ENCODE results near the gene TRAP1.

- TF ChIP-seq EZH2phosphoT487 (IDR thresholded peaks at IDR 0.05; ENCODE audit: unreplicated experiment) (no peak), EZH2 (IDR thresholded peaks at IDR 0.05; ENCODE audit: low read depth, unreplicated experiment) (no peak), POLR2AphosphoS5 (IDR thresholded peaks at IDR 0.05; ENCODE audit: low read depth) (peak; percentile 94), JUNB (IDR thresholded peaks at IDR 0.05; ENCODE audit: unreplicated experiment) (no peak), ZNF331 (CRISPR knock-in tag; IDR thresholded peaks at IDR 0.05; ENCODE audit: low read depth) (no peak), STAT1 (IDR thresholded peaks at IDR 0.05; ENCODE audit: unreplicated experiment) (no peak), NANOG (IDR thresholded peaks at IDR 0.05; ENCODE audit: borderline replicate concordance) (no peak), CREB1 (CRISPR knock-in tag; IDR thresholded peaks at IDR 0.05; ENCODE audit: low read depth) (peak; percentile 98), ZNF114 (CRISPR knock-in tag; IDR thresholded peaks at IDR 0.05) (no peak)
- TF ChIP-seq, protein P1, sequence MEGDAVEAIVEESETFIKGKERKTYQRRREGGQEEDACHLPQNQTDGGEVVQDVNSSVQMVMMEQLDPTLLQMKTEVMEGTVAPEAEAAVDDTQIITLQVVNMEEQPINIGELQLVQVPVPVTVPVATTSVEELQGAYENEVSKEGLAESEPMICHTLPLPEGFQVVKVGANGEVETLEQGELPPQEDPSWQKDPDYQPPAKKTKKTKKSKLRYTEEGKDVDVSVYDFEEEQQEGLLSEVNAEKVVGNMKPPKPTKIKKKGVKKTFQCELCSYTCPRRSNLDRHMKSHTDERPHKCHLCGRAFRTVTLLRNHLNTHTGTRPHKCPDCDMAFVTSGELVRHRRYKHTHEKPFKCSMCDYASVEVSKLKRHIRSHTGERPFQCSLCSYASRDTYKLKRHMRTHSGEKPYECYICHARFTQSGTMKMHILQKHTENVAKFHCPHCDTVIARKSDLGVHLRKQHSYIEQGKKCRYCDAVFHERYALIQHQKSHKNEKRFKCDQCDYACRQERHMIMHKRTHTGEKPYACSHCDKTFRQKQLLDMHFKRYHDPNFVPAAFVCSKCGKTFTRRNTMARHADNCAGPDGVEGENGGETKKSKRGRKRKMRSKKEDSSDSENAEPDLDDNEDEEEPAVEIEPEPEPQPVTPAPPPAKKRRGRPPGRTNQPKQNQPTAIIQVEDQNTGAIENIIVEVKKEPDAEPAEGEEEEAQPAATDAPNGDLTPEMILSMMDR (conservative IDR thresholded peaks at IDR 0.05; ENCODE audit: low read depth in 2 of 2), result no peak
- TF ChIP-seq, protein P2, sequence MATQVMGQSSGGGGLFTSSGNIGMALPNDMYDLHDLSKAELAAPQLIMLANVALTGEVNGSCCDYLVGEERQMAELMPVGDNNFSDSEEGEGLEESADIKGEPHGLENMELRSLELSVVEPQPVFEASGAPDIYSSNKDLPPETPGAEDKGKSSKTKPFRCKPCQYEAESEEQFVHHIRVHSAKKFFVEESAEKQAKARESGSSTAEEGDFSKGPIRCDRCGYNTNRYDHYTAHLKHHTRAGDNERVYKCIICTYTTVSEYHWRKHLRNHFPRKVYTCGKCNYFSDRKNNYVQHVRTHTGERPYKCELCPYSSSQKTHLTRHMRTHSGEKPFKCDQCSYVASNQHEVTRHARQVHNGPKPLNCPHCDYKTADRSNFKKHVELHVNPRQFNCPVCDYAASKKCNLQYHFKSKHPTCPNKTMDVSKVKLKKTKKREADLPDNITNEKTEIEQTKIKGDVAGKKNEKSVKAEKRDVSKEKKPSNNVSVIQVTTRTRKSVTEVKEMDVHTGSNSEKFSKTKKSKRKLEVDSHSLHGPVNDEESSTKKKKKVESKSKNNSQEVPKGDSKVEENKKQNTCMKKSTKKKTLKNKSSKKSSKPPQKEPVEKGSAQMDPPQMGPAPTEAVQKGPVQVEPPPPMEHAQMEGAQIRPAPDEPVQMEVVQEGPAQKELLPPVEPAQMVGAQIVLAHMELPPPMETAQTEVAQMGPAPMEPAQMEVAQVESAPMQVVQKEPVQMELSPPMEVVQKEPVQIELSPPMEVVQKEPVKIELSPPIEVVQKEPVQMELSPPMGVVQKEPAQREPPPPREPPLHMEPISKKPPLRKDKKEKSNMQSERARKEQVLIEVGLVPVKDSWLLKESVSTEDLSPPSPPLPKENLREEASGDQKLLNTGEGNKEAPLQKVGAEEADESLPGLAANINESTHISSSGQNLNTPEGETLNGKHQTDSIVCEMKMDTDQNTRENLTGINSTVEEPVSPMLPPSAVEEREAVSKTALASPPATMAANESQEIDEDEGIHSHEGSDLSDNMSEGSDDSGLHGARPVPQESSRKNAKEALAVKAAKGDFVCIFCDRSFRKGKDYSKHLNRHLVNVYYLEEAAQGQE (IDR thresholded peaks at IDR 0.05; ENCODE audit: unreplicated experiment), result no peak
Measured at GRCh38 chr16:3717235-3718018, at the start of gene TRAP1.
